T47D (cell line): ENCODE results near the gene ZNF221.
A peak's percentile ranks its signal among the peaks of the same experiment; 100 is the strongest.

Experiments used
- DNase-seq, 2 experiments: peaks; one replicate each; pipeline versions ENCODE4 v3.0.0 to v3.0.0-alpha.2; 2011 to 2012; ENCODE audit warnings: low read depth in 1 of 2, low spot score in 1 of 2
- JUND ChIP-seq: IDR thresholded peaks from 2 replicates; pipeline ENCODE4 v1.6.1; 2012; ENCODE audit warnings: low read depth
- in situ Hi-C: cut with HindIII; loops from 2 replicates; pipeline ENCODE4 v1.10.0; 2016; ENCODE audit warnings: low sequenced_read_pairs, low pct_unique_long_range_greater_than_20kb

Gene ZNF221

DNA sequence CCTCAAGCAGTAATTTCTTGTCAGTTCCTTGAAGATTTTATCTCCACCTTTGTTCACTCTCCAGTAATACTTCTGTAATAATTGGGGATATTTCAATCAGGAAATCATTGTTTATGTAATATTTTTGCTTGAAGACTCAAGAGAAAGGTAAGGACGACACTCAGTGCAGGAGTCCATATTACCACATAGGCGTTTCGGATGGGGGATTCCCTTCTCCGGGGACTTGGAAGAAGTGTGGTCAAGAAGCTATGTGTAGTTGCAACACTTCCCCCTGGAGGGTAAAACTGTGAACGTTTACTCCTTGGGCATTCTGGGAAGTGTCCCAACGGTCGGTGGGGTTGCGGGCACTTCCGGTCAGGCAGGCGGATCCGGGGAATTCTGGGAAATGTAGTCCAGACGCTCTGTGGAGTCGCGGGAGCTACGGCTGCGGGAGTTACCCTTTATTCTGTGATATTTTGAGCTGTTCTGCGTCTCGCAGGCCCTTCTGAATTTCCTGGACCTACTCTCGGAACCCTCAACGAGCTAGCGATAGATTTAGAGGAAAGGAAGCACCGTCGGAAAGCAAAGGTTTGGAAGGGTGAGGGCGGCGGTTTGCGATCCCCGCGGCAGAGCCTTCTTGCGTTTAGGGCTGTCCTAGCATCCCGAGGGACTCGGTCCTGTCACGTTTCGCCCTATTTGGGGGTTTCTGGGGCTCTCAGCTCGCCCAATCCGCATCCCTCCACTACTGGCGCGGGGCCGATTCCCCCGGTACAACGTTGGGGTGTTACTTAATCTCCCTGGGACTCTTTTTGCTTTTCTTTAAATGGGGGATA is at the start of gene ZNF221:
Gene ZNF221, plus strand, starts transcription at position 395 of the 812 bp plus-strand sequence. CDS start 11,499 bp downstream, outside the sequence.
- in situ Hi-C loops = no loop called here
- peak; percentile 77 to 97 for DNase-seq

DNA sequence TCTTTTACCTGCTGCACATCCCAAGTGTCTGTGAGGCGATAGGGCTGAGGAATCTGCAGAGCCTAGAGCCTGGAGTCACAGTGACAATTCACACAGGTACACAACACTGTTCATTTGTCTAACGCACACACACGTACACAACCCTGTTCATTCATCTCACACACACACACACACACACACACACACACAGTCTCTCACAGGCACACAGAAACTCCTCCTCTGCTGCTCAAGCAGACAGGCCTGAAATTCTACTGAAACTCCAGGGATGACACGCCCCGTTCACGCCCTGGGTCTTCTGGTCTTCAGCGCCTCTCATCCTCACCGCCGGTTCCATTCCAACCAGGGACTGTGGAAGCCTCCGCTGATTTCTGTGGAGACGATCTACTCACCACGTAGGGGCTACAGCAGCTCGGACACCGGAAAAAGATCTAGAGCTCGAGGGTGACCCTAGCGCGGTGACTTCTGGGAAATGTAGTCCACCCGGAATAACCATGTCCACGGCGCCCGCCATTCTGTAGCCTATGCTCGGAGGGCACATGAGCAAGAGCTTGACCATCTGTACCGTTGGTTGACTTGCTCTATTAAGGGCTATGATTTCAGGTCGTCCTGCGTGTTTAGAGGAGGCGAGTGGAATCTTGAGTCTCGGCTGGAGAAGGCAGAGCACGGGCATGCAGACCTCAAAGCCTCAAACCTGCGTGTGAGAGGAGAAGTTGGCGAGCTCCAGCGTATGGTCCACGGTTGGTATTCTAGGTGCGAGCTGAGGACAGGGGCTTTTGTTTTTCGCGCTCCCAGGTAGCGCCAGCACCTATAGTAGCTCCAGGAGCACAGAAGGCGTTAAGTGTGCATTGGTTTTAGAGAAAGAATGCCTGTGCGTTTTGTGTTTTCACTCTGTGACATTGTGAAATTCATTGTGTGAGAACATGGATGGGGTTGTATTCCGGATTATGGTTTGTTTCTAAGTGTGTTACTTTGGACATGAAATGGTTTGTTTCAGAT is 49.3 kb upstream of the ZNF221 start:
- DNase-seq = no peak
- in situ Hi-C loops = no loop called here
- TF ChIP-seq JUND = no peak

More for the DNA sequence above, at the start of gene ZNF221:
- TF ChIP-seq JUND = no peak

DNA sequence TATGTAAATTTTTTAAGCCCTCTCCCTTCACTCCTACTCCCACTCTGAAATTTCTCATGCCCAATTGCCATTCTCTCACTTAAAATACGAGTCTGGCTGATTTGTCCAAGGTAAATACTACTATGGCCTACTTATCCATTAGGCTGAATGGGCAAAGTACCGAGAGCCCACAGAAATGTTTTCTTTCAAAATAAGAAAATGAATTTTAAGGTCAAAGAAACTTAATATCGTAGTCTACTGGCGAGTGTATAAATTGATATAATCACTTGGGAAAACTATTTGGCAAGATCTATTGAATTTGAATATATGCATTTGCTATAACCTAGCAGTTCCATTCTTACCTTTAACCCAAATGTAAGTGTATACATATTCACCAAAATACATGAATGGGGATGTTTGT is 48.6 kb upstream of the ZNF221 start:
- DNase-seq = no peak
- in situ Hi-C loops = no loop called here
- no peak for TF ChIP-seq JUND

DNA sequence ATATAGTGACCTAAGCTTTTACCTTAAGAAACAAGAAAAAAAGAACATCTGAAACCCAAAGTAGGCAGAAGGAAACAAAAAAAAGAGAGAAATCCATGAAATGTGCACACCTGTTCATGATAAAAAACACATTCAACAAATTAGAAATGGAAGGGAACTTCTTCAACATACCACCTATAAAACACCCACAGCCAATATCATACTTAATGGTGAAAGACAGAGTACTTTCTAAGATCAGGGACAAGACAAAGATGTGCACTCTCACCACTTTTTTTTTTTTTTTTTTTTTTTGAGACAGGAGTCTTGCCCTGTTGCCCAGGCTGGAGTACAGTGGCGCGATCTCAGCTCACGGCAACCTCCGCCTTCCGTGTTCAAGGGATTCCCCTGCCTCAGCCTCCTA is 45.1 kb upstream of the ZNF221 start:
- no peak for TF ChIP-seq JUND
- in situ Hi-C loops = no loop called here

DNA sequence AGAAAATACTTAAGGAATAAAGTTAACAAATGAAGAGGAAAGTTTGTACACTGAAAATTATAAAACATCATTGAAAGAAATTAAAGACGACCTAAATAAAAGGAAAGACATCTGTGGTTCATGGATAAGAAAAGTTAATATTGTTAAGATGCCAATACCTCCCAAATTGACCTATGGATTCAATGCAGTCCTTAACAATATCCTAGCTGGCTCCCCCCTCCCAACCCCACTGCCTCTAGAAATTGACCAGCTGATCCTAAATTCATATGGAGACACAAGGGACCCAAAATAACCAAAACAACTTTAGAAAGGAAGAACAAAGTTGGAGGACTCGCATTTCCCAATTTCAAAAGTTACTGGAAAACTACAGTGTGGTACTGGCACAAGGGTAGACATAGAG is 44.3 kb upstream of the ZNF221 start:
- no peak for TF ChIP-seq JUND
- in situ Hi-C loops = no loop called here
- DNase-seq = no peak

More for the DNA sequence above, 45.1 kb upstream of the ZNF221 start:
- DNase-seq = no peak

DNA sequence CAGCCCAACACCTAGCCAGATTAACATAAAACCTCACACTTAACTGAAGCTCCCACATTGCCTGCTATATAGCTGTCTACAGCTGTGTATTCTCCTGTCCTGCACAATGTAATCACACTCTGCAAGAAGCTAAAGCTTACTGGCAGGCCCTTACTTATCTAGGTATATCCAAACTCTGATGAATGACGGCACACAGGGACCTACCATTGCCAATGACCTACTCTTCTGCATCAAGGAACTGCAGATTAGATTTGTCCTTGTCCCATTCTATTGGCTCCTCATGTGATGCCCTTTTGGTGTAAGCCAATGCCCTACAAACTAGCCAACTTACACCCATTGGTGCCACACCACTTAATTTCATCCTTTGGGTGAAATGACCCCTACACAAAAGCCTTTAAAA is 42.4 kb upstream of the ZNF221 start:
- TF ChIP-seq JUND = no peak
- DNase-seq = no peak
- in situ Hi-C loops = no loop called here

DNA sequence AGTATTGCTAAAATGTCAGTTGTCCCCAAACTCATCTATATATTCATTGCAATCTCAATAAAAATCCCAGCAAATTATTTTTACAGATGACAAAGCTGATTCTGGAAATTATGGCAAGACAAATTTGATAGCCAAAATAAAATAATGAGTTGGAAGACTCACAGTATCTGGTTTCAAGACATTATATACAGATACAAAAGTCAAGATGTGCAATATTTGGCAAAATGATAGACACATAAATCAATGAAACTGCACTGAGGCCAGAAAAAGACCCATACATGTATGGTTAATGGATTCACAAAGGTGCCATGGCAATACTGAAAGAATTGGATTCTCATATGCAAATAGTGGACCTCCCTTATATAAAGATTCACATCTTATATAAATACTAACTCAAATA is 40.1 kb upstream of the ZNF221 start:
- no peak for TF ChIP-seq JUND
- no peak for DNase-seq
- in situ Hi-C loops = no loop called here

DNA sequence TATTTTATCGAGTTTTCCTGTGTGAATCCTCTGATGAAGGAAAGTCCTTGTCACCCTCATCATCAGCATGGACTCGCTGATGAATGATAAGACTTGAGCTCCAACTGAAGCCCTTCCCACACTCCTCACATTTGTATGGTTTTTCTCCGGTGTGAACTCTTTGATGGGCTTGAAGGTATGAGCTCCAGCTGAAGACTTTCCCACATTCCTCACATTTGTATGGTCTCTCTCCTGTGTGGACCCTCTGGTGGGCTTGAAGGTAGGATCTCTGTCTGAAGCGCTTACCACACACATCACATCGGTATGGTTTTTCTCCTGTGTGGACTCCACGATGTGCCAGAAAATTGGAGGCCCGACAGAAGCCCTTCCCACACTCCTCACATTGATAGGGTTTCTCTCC is 37.6 kb upstream of the ZNF221 start:
- no peak for TF ChIP-seq JUND
- in situ Hi-C loops = no loop called here

DNA sequence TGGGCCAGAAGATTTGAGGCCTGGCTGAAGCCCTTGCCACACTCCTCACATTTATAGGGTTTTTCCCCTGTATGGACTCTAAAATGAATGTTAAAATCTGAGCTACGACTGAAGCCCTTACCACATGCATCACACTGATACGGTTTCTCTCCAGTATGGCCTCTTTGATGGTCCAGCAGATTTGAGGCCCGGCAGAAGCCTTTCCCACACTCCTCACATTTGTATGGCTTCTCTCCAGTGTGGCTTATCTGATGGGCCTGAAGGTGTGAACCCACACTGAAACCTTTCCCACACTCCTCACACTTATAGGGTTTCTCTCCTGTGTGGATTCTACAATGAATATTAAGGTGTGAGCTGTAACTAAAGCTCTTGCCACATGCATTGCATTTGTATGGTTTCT is 37.0 kb upstream of the ZNF221 start:
- in situ Hi-C loops = no loop called here
- DNase-seq = no peak
- TF ChIP-seq JUND = no peak

More for the DNA sequence above, 37.6 kb upstream of the ZNF221 start:
- no peak for DNase-seq

DNA sequence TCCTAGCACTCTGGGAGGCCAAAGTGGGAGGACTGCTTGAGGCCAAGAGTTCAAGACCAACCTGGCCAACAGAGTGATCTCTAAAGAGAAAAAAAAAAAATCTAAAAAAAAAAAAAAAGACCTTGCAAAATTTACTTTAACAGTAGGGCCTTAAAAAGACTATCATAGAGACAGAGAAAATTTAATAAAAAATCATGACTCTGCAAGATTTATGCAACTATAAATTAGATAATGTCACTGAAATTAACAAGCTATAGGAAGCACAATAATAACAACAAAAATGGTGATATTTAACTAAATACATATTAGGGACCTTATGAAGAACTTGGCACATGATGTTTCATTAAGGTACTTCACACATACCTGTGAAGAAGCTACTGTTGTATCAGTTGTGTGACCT is 27.2 kb upstream of the ZNF221 start:
- no peak for TF ChIP-seq JUND
- DNase-seq = no peak
- in situ Hi-C loops = no loop called here

DNA sequence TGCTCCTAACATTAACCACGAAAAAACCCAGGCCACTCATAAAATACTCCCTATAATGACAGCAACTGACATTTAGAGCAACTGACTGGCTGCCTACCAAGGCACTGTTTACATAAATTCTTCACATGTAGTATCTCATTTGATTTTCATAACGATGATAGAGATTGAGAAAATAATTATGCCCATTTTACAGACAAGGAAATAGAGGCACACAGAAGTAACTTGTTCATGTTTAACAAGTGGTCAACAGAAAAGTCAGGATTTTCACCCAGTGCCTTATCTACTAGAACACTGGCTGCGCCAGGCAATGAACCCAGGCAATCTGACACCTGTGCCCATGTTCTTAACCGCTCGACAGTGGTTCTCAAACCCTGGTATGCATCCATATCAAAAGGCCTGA is 22.2 kb upstream of the ZNF221 start:
- TF ChIP-seq JUND = no peak
- in situ Hi-C loops = no loop called here
- DNase-seq = no peak

DNA sequence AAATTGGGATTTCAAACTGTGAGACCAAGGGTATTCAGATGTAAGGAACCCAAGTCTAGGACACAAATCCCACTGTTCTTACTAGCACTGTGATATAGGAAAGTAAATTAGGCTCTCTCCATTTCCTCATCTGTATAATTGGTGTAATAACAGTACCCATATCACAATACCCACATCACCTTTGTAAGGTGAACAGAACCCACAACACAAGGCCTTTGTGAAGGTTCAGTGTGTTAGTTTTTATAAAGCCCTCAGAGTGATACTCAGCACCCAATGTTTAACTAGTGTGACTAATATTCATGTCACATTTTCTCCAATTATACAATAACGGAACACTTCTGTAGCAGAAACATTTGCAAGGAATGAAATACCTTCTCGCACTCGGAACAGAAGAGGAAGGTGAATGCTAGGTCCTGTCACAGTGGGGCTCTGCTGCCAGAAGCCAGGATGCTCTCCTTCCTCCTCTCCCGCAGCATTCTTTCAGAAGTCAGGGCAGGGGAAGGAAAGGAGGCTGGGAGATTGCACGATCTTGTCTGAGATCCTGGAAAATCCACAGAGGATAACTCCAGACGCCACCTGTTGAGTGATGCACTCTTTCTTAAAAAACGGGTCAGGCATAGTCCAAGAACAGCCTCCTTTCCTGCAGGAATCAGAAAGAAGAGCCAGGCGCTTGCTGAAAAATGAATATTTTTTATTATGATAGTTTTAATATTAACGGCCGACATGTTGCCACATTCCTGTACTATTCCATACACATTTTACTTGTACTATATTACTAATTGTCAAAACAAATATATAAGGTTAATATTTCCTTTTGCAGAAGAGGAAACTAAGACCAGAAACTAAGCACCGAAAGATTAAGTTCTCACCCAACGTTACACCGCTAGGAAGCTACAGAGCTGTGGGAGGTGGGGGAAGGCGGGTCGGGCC is 16.7 kb upstream of the ZNF221 start:
- no peak for TF ChIP-seq JUND
- no peak for DNase-seq
- in situ Hi-C loops = no loop called here
